Calu3 (cell line): Measurements from ENCODE around the gene UPF2. TPM values are rescaled to one million over a fixed set of nuclear protein-coding genes. Genes with fewer than 3 reads are reported as not detected.

Experiments
- BruUV-seq: library from RNA; stranded (reverse); fragments of 400-500 nt; replicated peaks from 2 replicates; lab custom pipeline; 2021; lab: Mats Ljungman, UMichigan
- CTCF ChIA-PET: fragments of 300-600 bp; sonication (Branson Sonifier 250); formaldehyde crosslinking; loops from one replicate; lab custom pipeline; 2022; ENCODE audit warnings: antibody characterized with exemption; lab: Charles Lee
- DNase-seq: peaks from one replicate; pipeline ENCODE4 v3.0.0; 2022
- H3K27ac Mint-ChIP-seq: one replicate; pipeline ENCODE4 v1.8.0; 2022; ENCODE audit warnings: mixed read lengths; ENCODE audit not compliant: unreplicated experiment
- H3K27me3 Mint-ChIP-seq: one replicate; pipeline ENCODE4 v1.8.0; 2022; ENCODE audit warnings: mixed read lengths; ENCODE audit not compliant: unreplicated experiment
- H3K36me3 Mint-ChIP-seq: one replicate; pipeline ENCODE4 v1.8.0; 2022; ENCODE audit warnings: mild to moderate bottlenecking, moderate library complexity, mixed read lengths; ENCODE audit not compliant: insufficient read depth, unreplicated experiment
- H3K4me1 Mint-ChIP-seq: one replicate; pipeline ENCODE4 v1.8.0; 2022; ENCODE audit warnings: mild to moderate bottlenecking, low read depth, mixed read lengths; ENCODE audit not compliant: unreplicated experiment
- H3K4me3 Mint-ChIP-seq: one replicate; pipeline ENCODE4 v1.8.0; 2022; ENCODE audit warnings: mild to moderate bottlenecking, low read depth, moderate library complexity, mixed read lengths; ENCODE audit not compliant: unreplicated experiment
- H3K9me3 Mint-ChIP-seq: one replicate; pipeline ENCODE4 v1.8.0; 2022; ENCODE audit warnings: low read depth, mixed read lengths; ENCODE audit not compliant: unreplicated experiment
- CTCF ChIP-seq: fragments of 200-600 bp; IDR thresholded peaks from one replicate; pipeline ENCODE4 v1.8.0; 2022; ENCODE audit warnings: antibody characterized with exemption; ENCODE audit not compliant: unreplicated experiment
- intact Hi-C: fragments of 100-400 bp; cut with micrococcal nuclease; formaldehyde crosslinking; loops from one replicate; pipeline ENCODE4 v1.10.0; 2022; ENCODE audit not compliant: unreplicated experiment
- total RNA-seq: library from RNA; stranded (reverse); gene quantifications from 2 replicates; pipeline ENCODE4 v1.2.3, GENCODE V29; 2022

The UPF2 gene
- total RNA-seq, 1 experiment from 2014 or later: 33.7 TPM

GRCh38 chr10:12061124-12061523 lies 18.5 kb upstream of the UPF2 start:
- Mint-ChIP-seq H3K4me1 (no peaks in the 10 kb centered on the region), H3K27me3 (no peaks in the 10 kb centered on the region), H3K27ac (no peak overlapping the region), H3K9me3 (no peaks in the 10 kb centered on the region), H3K4me3 (no peak overlapping the region), H3K36me3 (no peaks in the 10 kb centered on the region)
- intact Hi-C loops: no loop called here
- TF ChIP-seq CTCF: no peak
- no peak for DNase-seq
- CTCF ChIA-PET: no interaction called here
- BruUV-seq: no TSS peak

- no TSS peak for BruUV-seq
- H3K27me3 Mint-ChIP-seq: no peaks in the 10 kb centered on the region
These were observed 14.1 kb upstream of the UPF2 start for GRCh38 chr10:12056748-12057147.

GRCh38 chr10:12055732-12056131 lies 13.1 kb upstream of the UPF2 start:
- H3K4me3 Mint-ChIP-seq: no peak overlapping the region
- no peaks in the 10 kb centered on the region for H3K27me3 Mint-ChIP-seq
- no peaks in the 10 kb centered on the region for H3K4me1 Mint-ChIP-seq
- H3K9me3 Mint-ChIP-seq: no peaks in the 10 kb centered on the region
- CTCF ChIA-PET: no interaction called here
- H3K36me3 Mint-ChIP-seq: no peaks in the 10 kb centered on the region
- intact Hi-C loops: no loop called here
- no peak for TF ChIP-seq CTCF
- no peak overlapping the region for H3K27ac Mint-ChIP-seq
- no peak for DNase-seq
- no TSS peak for BruUV-seq

More at GRCh38 chr10:12056748-12057147, 14.1 kb upstream of the UPF2 start:
- DNase-seq: no peak
- Mint-ChIP-seq H3K4me3 (no peak overlapping the region), H3K9me3 (no peaks in the 10 kb centered on the region), H3K27ac (no peak overlapping the region), H3K36me3 (no peaks in the 10 kb centered on the region), H3K4me1 (no peaks in the 10 kb centered on the region)
- TF ChIP-seq CTCF: no peak
- CTCF ChIA-PET: interaction anchor here (0.6 to 0.7 kb wide), 2 partner anchors 12 to 71 kb away, joined by 3 read pairs; no protein-coding TSS in a partner anchor
- intact Hi-C loops: no loop called here

GRCh38 chr10:12051241-12051640 lies 8.6 kb upstream of the UPF2 start:
- CTCF ChIA-PET: no interaction called here
- intact Hi-C loops: no loop called here
- Mint-ChIP-seq H3K4me1 (no peaks in the 10 kb centered on the region), H3K27ac (no peak overlapping the region), H3K27me3 (peaks cover 21% of the 10 kb centered on the region), H3K36me3 (no peaks in the 10 kb centered on the region), H3K4me3 (no peak overlapping the region), H3K9me3 (no peaks in the 10 kb centered on the region)
- BruUV-seq: no TSS peak
- no peak for DNase-seq
- TF ChIP-seq CTCF: no peak
